Fibroblast of lung (primary cell): ENCODE measurements around the gene NTMT1. TPM values are rescaled to one million over a fixed set of nuclear protein-coding genes. Genes with fewer than 3 reads are reported as not detected.

Source experiments
- DNase-seq, 2 donors: peaks; one replicate each; pipeline versions ENCODE4 v3.0.0 to v3.0.0-alpha.2; 2010; ENCODE audit warnings: low read depth in 2 of 2
- H2AFZ ChIP-seq: 2 replicates; pipeline ENCODE4 v1.5.1; 2012; ENCODE audit warnings: low read length, control low read depth, inconsistent platforms
- H3K27ac ChIP-seq: 2 replicates; pipeline ENCODE4 v1.5.1; 2011; ENCODE audit warnings: low read length, control low read depth; ENCODE audit not compliant: insufficient read depth
- H3K27me3 ChIP-seq: 2 replicates; pipeline ENCODE4 v1.5.1; 2011; ENCODE audit warnings: mild to moderate bottlenecking, low read length; ENCODE audit not compliant: control insufficient read depth, insufficient read depth
- H3K36me3 ChIP-seq: 2 replicates; pipeline ENCODE4 v1.5.1; 2011; ENCODE audit warnings: low read length; ENCODE audit not compliant: control insufficient read depth, insufficient read depth
- H3K4me1 ChIP-seq: 2 replicates; pipeline ENCODE4 v1.5.1; 2011; ENCODE audit warnings: low read length; ENCODE audit not compliant: control insufficient read depth, insufficient read depth; ENCODE audit errors: extremely low read depth
- H3K4me2 ChIP-seq: 2 replicates; pipeline ENCODE4 v1.5.1; 2011; ENCODE audit warnings: low read length, control low read depth; ENCODE audit not compliant: insufficient read depth; ENCODE audit errors: extremely low read depth
- H3K4me3 ChIP-seq, 4 experiments: fragments of 200-600 bp in 1 of 4; sonication (generic) in 1 of 4; replicated peaks in 1 of 4; 2 replicates each; pipeline ENCODE4 v1.5.1; 2011 to 2016; ENCODE audit warnings: low read length in 4 of 4, low read depth in 3 of 4, mild to moderate bottlenecking in 3 of 4, control low read depth in 2 of 4, inconsistent platforms in 1 of 4, mixed read lengths in 1 of 4; ENCODE audit not compliant: insufficient read depth in 1 of 4; ENCODE audit errors: control extremely low read depth in 1 of 4
- H3K79me2 ChIP-seq: 2 replicates; pipeline ENCODE4 v1.5.1; 2012; ENCODE audit warnings: mild to moderate bottlenecking, low read length, inconsistent platforms; ENCODE audit not compliant: control insufficient read depth, insufficient read depth
- H3K9ac ChIP-seq: 2 replicates; pipeline ENCODE4 v1.5.1; 2011; ENCODE audit warnings: mild to moderate bottlenecking, low read length, control low read depth; ENCODE audit not compliant: insufficient read depth
- H3K9me3 ChIP-seq: 2 replicates; pipeline ENCODE4 v1.5.1; 2012; ENCODE audit warnings: low read depth, low read length; ENCODE audit not compliant: control insufficient read depth, insufficient read depth
- H4K20me1 ChIP-seq: 2 replicates; pipeline ENCODE4 v1.5.1; 2011; ENCODE audit warnings: low read length; ENCODE audit not compliant: control insufficient read depth, insufficient read depth; ENCODE audit errors: extremely low read depth
- CTCF ChIP-seq, 2 donors: IDR thresholded peaks in 1 of 2; conservative IDR thresholded peaks in 1 of 2; 1 replicate in 1 of 2; 2 replicates in 1 of 2; pipeline ENCODE4 v1.5.1; 2011 to 2012; ENCODE audit warnings: low read length in 2 of 2, control low read depth in 1 of 2, inconsistent platforms in 1 of 2, low read depth in 1 of 2, mild to moderate bottlenecking in 1 of 2
- EZH2 ChIP-seq: IDR thresholded peaks from 2 replicates; pipeline ENCODE4 v1.5.1; 2012; ENCODE audit warnings: low read length, control low read depth, mild to moderate bottlenecking; ENCODE audit errors: missing control alignments
- polyA plus RNA-seq, 2 donors: library from polyadenylated mRNA; depleted of rRNA in 1 of 2; stranded (reverse) in 1 of 2; unstranded in 1 of 2; fragments of >200 nt; gene quantifications; 2 replicates each; pipeline ENCODE4 v1.2.1, GENCODE V29; 2011 to 2012; ENCODE audit warnings: missing spikeins in 1 of 2
- total RNA-seq: library from RNA; depleted of rRNA; stranded (reverse); fragments of >200 nt; gene quantifications from 2 replicates; pipeline ENCODE4 v1.2.1, GENCODE V29; 2014

The NTMT1 gene
- total and polyA plus RNA-seq, 2 donors (not counting 1 experiment from before 2014, with no cell fraction given), result 34.2 to 51.9 TPM

- Histone ChIP-seq H2AFZ (no peak overlapping the region), H4K20me1 (no peaks in the 10 kb centered on the region), H3K4me3 (no peak overlapping the region), H3K79me2 (no peaks in the 10 kb centered on the region), H3K9ac (no peak overlapping the region), H3K27ac (no peak overlapping the region), H3K4me2 (no peak overlapping the region), H3K9me3 (no peaks in the 10 kb centered on the region), H3K4me1 (peaks cover 21% of the 10 kb centered on the region), H3K27me3 (no peaks in the 10 kb centered on the region), H3K36me3 (no peaks in the 10 kb centered on the region)
- no peak for TF ChIP-seq CTCF (conservative IDR thresholded peaks at IDR 0.05 in 1 of 2, IDR thresholded peaks at IDR 0.05 in 1 of 2; ENCODE audit: low read depth in 1 of 2, low read length in 2 of 2)
- DNase-seq, result no peak
Measured at GRCh38 chr9:129608561-129609481, 17.1 kb upstream of the NTMT1 start.

DNA sequence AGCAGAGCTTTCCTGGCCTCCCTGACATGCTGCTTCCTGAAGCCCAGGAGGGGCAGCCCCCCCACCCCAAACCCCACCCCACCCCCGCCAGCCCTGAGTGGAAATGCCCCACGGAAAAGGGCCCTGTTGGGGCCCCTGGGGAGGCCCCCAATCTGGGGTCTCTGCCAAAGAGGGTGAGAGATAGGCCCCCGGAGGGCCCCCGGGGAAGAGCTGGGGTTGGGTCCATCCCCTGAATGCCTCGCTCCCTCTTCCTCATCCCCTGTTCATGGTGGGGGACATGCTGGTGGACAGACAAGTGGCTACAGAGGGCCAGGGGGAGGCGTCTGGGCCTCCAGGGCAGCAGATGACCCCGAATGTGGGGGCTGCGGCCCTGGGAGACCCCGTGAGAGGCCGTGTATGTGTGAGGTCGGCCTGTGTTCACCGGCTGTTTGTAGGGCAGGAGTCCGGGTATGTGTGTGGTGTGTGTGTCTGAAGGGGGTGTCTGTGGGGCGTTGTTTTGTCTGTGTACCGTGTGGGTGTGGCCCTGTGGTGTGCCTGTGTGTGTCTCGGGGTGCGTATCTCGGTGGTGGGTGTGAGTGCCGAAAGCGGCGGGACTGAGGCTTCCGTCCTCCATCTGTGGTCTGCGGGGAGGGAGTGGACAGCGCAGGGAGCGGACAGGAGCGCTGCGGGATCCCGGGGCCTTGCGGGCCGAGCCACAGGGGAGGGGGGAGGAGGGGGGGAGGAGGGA is 16.3 kb upstream of the NTMT1 start:
- no peaks in the 10 kb centered on the region for H3K79me2 ChIP-seq
- H3K4me1 ChIP-seq, result peaks cover 21% of the 10 kb centered on the region
- H2AFZ ChIP-seq, result no peak overlapping the region
- peak; percentile 34 to 68 for DNase-seq
- H3K36me3 ChIP-seq, result no peaks in the 10 kb centered on the region
- H3K27me3 ChIP-seq, result no peaks in the 10 kb centered on the region
- peak overlapping the region; percentile 13 for H3K27ac ChIP-seq
- no peaks in the 10 kb centered on the region for H4K20me1 ChIP-seq
- TF ChIP-seq EZH2 (no peak), CTCF (conservative IDR thresholded peaks at IDR 0.05 in 1 of 2, IDR thresholded peaks at IDR 0.05 in 1 of 2; ENCODE audit: low read depth in 1 of 2, low read length in 2 of 2) (no peak)
- H3K9me3 ChIP-seq, result no peaks in the 10 kb centered on the region
- H3K4me3 ChIP-seq, result peak overlapping the region in 1 of 4 experiments; percentile 36
- peak overlapping the region; percentile 37 for H3K4me2 ChIP-seq
- peak overlapping the region; percentile 25 for H3K9ac ChIP-seq

GRCh38 chr9:129610213-129610472 is 15.8 kb upstream of the NTMT1 start:
- no peak for TF ChIP-seq CTCF (conservative IDR thresholded peaks at IDR 0.05 in 1 of 2, IDR thresholded peaks at IDR 0.05 in 1 of 2; ENCODE audit: low read depth in 1 of 2, low read length in 2 of 2)
- Histone ChIP-seq H3K27me3 (no peaks in the 10 kb centered on the region), H3K36me3 (no peaks in the 10 kb centered on the region), H3K4me3 (peak overlapping the region; percentile 16 to 71 (median 54)), H3K9me3 (no peaks in the 10 kb centered on the region), H3K9ac (peak overlapping the region; percentile 67), H4K20me1 (no peaks in the 10 kb centered on the region), H3K4me2 (peak overlapping the region; percentile 90), H2AFZ (no peak overlapping the region), H3K4me1 (peaks cover 21% of the 10 kb centered on the region), H3K27ac (no peak overlapping the region), H3K79me2 (no peaks in the 10 kb centered on the region)
- DNase-seq, result no peak
